Keratinocyte (primary cell): Measurements from ENCODE around the gene EYS. TPM values are rescaled to one million over a fixed set of nuclear protein-coding genes. Genes with fewer than 3 reads are reported as not detected.

Experiments
- DNase-seq: peaks from one replicate; pipeline ENCODE4 v3.0.0-alpha.2; 2011; ENCODE audit warnings: low read depth, missing footprints, low spot score
- FAIRE-seq: peaks from 2 replicates; lab custom pipeline; 2011; peaks lifted over from hg19 to GRCh38; lab: Jason Lieb, UNC
- H2AFZ ChIP-seq: 2 replicates; pipeline ENCODE4 v1.6.0; 2012; ENCODE audit warnings: low read length, control low read depth, inconsistent platforms; ENCODE audit not compliant: control insufficient read depth
- H3K27ac ChIP-seq: 2 replicates; pipeline ENCODE4 v1.5.1; 2011; ENCODE audit warnings: low read length; ENCODE audit not compliant: control insufficient read depth, insufficient read depth
- H3K27me3 ChIP-seq: 3 replicates; pipeline ENCODE4 v1.6.0; 2011; ENCODE audit warnings: low read length; ENCODE audit not compliant: control insufficient read depth, insufficient read depth; ENCODE audit errors: extremely low read depth
- H3K36me3 ChIP-seq, 2 experiments: 2 replicates in 1 of 2; 3 replicates in 1 of 2; pipeline ENCODE4 v1.5.1; 2011; ENCODE audit warnings: low read length in 2 of 2, mild to moderate bottlenecking in 1 of 2; ENCODE audit not compliant: control insufficient read depth in 2 of 2, insufficient read depth in 2 of 2; ENCODE audit errors: extremely low read depth in 1 of 2
- H3K4me1 ChIP-seq: 3 replicates; pipeline ENCODE4 v1.5.1; 2011; ENCODE audit warnings: low read length; ENCODE audit not compliant: control insufficient read depth, insufficient read depth; ENCODE audit errors: extremely low read depth
- H3K4me2 ChIP-seq: 3 replicates; pipeline ENCODE4 v1.6.0; 2011; ENCODE audit warnings: low read depth, low read length; ENCODE audit not compliant: control insufficient read depth, insufficient read depth; ENCODE audit errors: extremely low read depth
- H3K4me3 ChIP-seq, 3 experiments: fragments of 200-600 bp in 1 of 3; sonication (generic) in 1 of 3; 2 replicates in 2 of 3; 3 replicates in 1 of 3; pipeline ENCODE4 v1.5.1; 2011 to 2016; ENCODE audit warnings: low read length in 3 of 3, mild to moderate bottlenecking in 3 of 3, control low read depth in 2 of 3, inconsistent platforms in 1 of 3, low read depth in 1 of 3, mixed read lengths in 1 of 3, mixed run types in 1 of 3, moderate library complexity in 1 of 3; ENCODE audit not compliant: control insufficient read depth in 2 of 3, insufficient read depth in 2 of 3; ENCODE audit errors: extremely low read depth in 1 of 3
- H3K79me2 ChIP-seq: 2 replicates; pipeline ENCODE4 v1.6.0; 2012; ENCODE audit warnings: low read length; ENCODE audit not compliant: control insufficient read depth, insufficient read depth
- H3K9ac ChIP-seq: 3 replicates; pipeline ENCODE4 v1.6.0; 2011; ENCODE audit warnings: low read length; ENCODE audit not compliant: control insufficient read depth, insufficient read depth; ENCODE audit errors: extremely low read depth
- H3K9me1 ChIP-seq: 3 replicates; pipeline ENCODE4 v1.6.0; 2011; ENCODE audit warnings: low read length; ENCODE audit not compliant: control insufficient read depth, insufficient read depth; ENCODE audit errors: extremely low read depth
- H3K9me3 ChIP-seq: 2 replicates; pipeline ENCODE4 v1.5.1; 2012; ENCODE audit warnings: low read depth, low read length; ENCODE audit not compliant: control insufficient read depth
- H4K20me1 ChIP-seq: 3 replicates; pipeline ENCODE4 v1.6.0; 2011; ENCODE audit warnings: low read length; ENCODE audit not compliant: control insufficient read depth, insufficient read depth; ENCODE audit errors: extremely low read depth
- EZH2 ChIP-seq: IDR thresholded peaks from one replicate; pipeline ENCODE4 v1.6.1; 2012; ENCODE audit warnings: inconsistent platforms, mild to moderate bottlenecking, low read length, moderate library complexity
- dilution Hi-C: fragments of 300-500 bp; cut with MboI; formaldehyde crosslinking; loops from one replicate; pipeline ENCODE4 v1.7.0; 2020; ENCODE audit warnings: low sequenced_read_pairs; ENCODE audit not compliant: extremely low pct_ligation_motif_present
- polyA plus RNA-seq, 5 experiments: library from polyadenylated mRNA; depleted of rRNA in 3 of 5; stranded (reverse) in 3 of 5; stranded (forward) in 1 of 5; unstranded in 1 of 5; fragments of >200 nt; gene quantifications; 1 replicate in 1 of 5; 2 replicates in 3 of 5; 3 replicates in 1 of 5; pipeline versions ENCODE4 v1.2.1 to v1.2.3, GENCODE V29; 2011 to 2012; ENCODE audit warnings: missing spikeins in 2 of 5, low read depth in 1 of 5, low replicate concordance in 1 of 5
- TF ChIP-seq, protein P1 (sequence below), 3 experiments: IDR thresholded peaks in 1 of 3; conservative IDR thresholded peaks in 1 of 3; optimal IDR thresholded peaks in 1 of 3; 2 replicates in 2 of 3; 3 replicates in 1 of 3; pipeline versions ENCODE3 to v1.5.1; 2011; ENCODE audit warnings: low read length in 3 of 3, mild to moderate bottlenecking in 3 of 3, moderate library complexity in 2 of 3, control low read depth in 1 of 3, inconsistent platforms in 1 of 3; ENCODE audit not compliant: insufficient read depth in 2 of 3; ENCODE audit errors: extremely low read depth in 1 of 3

The EYS gene
- polyA plus RNA-seq, 1 donor (not counting 4 experiments of a cell fraction or from before 2014, with no cell fraction given), result 0.34 TPM

DNA sequence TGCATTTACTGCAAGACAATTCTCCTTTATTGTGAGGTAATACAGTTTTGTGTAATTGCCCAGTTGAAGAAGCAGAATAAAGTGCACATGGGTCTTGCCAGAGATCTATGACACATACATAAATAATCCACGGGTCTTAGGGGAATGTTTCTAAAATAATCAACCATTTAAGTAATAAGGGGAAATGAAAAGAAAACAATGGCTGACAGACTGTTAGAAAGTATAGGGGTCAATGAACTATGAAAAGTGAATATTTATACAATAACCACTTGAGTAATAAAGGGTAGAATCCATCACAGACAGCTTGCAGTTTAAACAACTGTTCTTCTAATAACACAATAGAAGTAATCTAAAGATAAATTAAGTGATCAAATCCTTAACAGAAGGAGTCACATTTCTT is 477.2 kb downstream of the EYS start:
- DNase-seq, result no peak

DNA sequence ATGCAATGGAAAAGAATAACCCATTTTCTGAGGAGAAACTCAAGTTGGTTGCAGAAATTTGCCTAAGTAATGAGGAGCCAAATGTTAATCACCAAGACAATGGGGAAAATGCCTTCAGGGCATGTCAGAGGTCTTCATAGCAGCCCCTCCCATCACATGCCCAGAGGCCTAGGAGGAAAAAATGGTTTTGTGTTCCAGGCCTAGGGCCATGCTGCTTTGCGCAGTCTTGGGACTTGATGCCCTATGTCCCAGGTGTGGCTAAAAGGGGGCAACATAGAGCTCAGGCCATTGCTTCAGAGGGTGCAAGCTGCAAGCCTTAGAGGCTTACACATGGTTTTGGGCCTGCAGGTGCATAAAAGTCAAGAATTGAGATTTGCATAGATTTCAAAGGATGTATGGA is 485.9 kb downstream of the EYS start:
- no peaks in the 10 kb centered on the region for H3K9me1 ChIP-seq
- H4K20me1 ChIP-seq, result no peaks in the 10 kb centered on the region
- H3K36me3 ChIP-seq, result no peaks in the 10 kb centered on the region
- dilution Hi-C loops, result no loop called here
- H3K9ac ChIP-seq, result no peak overlapping the region
- no peak overlapping the region for H3K27ac ChIP-seq
- no peaks in the 10 kb centered on the region for H3K4me1 ChIP-seq
- FAIRE-seq, result no peak
- DNase-seq, result no peak
- H2AFZ ChIP-seq, result no peak overlapping the region
- no peak overlapping the region for H3K4me2 ChIP-seq
- TF ChIP-seq, protein P1, sequence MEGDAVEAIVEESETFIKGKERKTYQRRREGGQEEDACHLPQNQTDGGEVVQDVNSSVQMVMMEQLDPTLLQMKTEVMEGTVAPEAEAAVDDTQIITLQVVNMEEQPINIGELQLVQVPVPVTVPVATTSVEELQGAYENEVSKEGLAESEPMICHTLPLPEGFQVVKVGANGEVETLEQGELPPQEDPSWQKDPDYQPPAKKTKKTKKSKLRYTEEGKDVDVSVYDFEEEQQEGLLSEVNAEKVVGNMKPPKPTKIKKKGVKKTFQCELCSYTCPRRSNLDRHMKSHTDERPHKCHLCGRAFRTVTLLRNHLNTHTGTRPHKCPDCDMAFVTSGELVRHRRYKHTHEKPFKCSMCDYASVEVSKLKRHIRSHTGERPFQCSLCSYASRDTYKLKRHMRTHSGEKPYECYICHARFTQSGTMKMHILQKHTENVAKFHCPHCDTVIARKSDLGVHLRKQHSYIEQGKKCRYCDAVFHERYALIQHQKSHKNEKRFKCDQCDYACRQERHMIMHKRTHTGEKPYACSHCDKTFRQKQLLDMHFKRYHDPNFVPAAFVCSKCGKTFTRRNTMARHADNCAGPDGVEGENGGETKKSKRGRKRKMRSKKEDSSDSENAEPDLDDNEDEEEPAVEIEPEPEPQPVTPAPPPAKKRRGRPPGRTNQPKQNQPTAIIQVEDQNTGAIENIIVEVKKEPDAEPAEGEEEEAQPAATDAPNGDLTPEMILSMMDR (optimal IDR thresholded peaks at IDR 0.05 in 1 of 3, IDR thresholded peaks at IDR 0.05 in 1 of 3, conservative IDR thresholded peaks at IDR 0.05 in 1 of 3; ENCODE audit: extremely low read depth in 1 of 3, insufficient read depth in 2 of 3, low read length in 3 of 3), result no peak
- TF ChIP-seq EZH2, result no peak
- no peaks in the 10 kb centered on the region for H3K9me3 ChIP-seq
- H3K27me3 ChIP-seq, result no peaks in the 10 kb centered on the region
- no peaks in the 10 kb centered on the region for H3K79me2 ChIP-seq
- no peak overlapping the region for H3K4me3 ChIP-seq

More for the DNA sequence above, 477.2 kb downstream of the EYS start:
- no peaks in the 10 kb centered on the region for H4K20me1 ChIP-seq
- no peak overlapping the region for H3K4me3 ChIP-seq
- dilution Hi-C loops, result no loop called here
- no peaks in the 10 kb centered on the region for H3K36me3 ChIP-seq
- FAIRE-seq, result no peak
- no peak overlapping the region for H2AFZ ChIP-seq
- no peak for TF ChIP-seq EZH2
- TF ChIP-seq, protein P1 (optimal IDR thresholded peaks at IDR 0.05 in 1 of 3, IDR thresholded peaks at IDR 0.05 in 1 of 3, conservative IDR thresholded peaks at IDR 0.05 in 1 of 3; ENCODE audit: extremely low read depth in 1 of 3, insufficient read depth in 2 of 3, low read length in 3 of 3), result no peak
- no peak overlapping the region for H3K4me2 ChIP-seq
- no peak overlapping the region for H3K27ac ChIP-seq
- H3K27me3 ChIP-seq, result no peaks in the 10 kb centered on the region
- H3K4me1 ChIP-seq, result no peaks in the 10 kb centered on the region
- H3K79me2 ChIP-seq, result no peaks in the 10 kb centered on the region
- no peaks in the 10 kb centered on the region for H3K9me3 ChIP-seq
- no peak overlapping the region for H3K9ac ChIP-seq
- no peaks in the 10 kb centered on the region for H3K9me1 ChIP-seq
